Breast epithelium (tissue), 3 donors: ENCODE results near the gene PPP2R3A.

Source experiments
- CTCF ChIP-seq, 3 donors: fragments of 450-650 bp; IDR thresholded peaks; one replicate each; pipeline ENCODE4 v1.5.1; 2016 to 2017; ENCODE audit warnings: antibody characterized with exemption in 3 of 3, mild to moderate bottlenecking in 3 of 3, moderate library complexity in 3 of 3
- POLR2A ChIP-seq: fragments of 450-650 bp; IDR thresholded peaks from one replicate; pipeline ENCODE4 v1.6.1; 2016; ENCODE audit warnings: antibody characterized with exemption, mild to moderate bottlenecking, moderate library complexity
- POLR2AphosphoS5 ChIP-seq, 3 donors: sonication (generic); formaldehyde crosslinking; IDR thresholded peaks; one replicate each; pipeline ENCODE4 v1.6.1; 2017; ENCODE audit warnings: antibody characterized with exemption in 3 of 3

- TF ChIP-seq CTCF (IDR thresholded peaks at IDR 0.05) (no peak), POLR2AphosphoS5 (IDR thresholded peaks at IDR 0.05) (no peak), POLR2A (no peak)
These were observed 16.3 kb downstream of the PPP2R3A start for GRCh38 chr3:135981701-135982403.
